GM10266 (cell line): Measurements from ENCODE around the gene RPS6KC1.
"Not testable (repeated sequence)": the region's sequence is repeated elsewhere in the genome, so short reads cannot be mapped to it uniquely, and the experiment has no call there.

ENCODE experiments used
- DNase-seq: peaks from one replicate; pipeline ENCODE4 v3.0.0; 2012; ENCODE audit errors: extremely low spot score
- CTCF ChIP-seq: IDR thresholded peaks from 2 replicates; pipeline ENCODE4 v1.5.1; 2012; ENCODE audit warnings: mild to moderate bottlenecking, low read depth; ENCODE audit not compliant: control insufficient read depth, insufficient read depth; ENCODE audit errors: missing control alignments

Gene RPS6KC1

GRCh38 chr1:213287987-213288386, 236.9 kb downstream of the RPS6KC1 start:
- no peak for TF ChIP-seq CTCF
- DNase-seq: no peak

- DNase-seq: no peak
- no peak for TF ChIP-seq CTCF
Measured at GRCh38 chr1:213291526-213291925, 240.5 kb downstream of the RPS6KC1 start.

- no peak for DNase-seq
- TF ChIP-seq CTCF: no peak
Measured at GRCh38 chr1:213292614-213293013, 241.6 kb downstream of the RPS6KC1 start.

GRCh38 chr1:213295860-213296259, 244.8 kb downstream of the RPS6KC1 start:
- no peak for DNase-seq
- TF ChIP-seq CTCF: no peak

- DNase-seq: no peak
- no peak for TF ChIP-seq CTCF
Measured at GRCh38 chr1:213296558-213296957, 245.5 kb downstream of the RPS6KC1 start.

GRCh38 chr1:213297021-213297420, 246.0 kb downstream of the RPS6KC1 start:
- TF ChIP-seq CTCF: no peak
- no peak for DNase-seq

GRCh38 chr1:213300433-213300832, 249.4 kb downstream of the RPS6KC1 start:
- no peak for DNase-seq
- TF ChIP-seq CTCF: no peak

GRCh38 chr1:213301524-213301923, 250.5 kb downstream of the RPS6KC1 start:
- DNase-seq: not testable (repeated sequence)
